ENCODE data around the gene KIF5C. TPM values are rescaled to one million over a fixed set of nuclear protein-coding genes. Genes with fewer than 3 reads are reported as not detected.

KIF5C gene
- total and polyA plus RNA-seq, 4 donors = 0.06 to 0.25 (median 0.14) TPM

DNA sequence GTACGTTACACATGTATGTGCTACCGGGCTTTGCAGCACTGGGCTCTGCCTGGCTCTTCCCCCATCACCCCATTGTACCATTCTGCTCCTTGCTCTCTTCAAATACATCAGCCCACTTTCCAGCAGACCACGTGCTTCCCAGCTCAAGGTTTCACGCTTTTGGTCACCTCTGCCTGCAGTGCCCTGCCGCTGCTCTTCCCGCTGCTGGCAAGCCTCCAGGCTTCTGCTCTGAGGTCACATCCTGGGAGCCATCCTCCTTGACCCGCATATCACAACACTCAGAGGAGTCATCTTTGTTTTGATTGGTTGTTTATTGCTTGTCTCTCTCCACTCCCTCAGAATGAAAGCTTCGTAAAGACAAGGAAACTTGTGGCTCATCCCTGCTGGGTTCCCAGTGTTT, 34.1 kb downstream of the KIF5C start:
- Histone ChIP-seq H3K4me3 (ENCODE audit: low read depth in 1 of 3, low read length in 3 of 3) (no peak overlapping the region), H3K9ac (ENCODE audit: low read depth in 1 of 2, low read length in 2 of 2) (no peak overlapping the region), H3K9me3 (ENCODE audit: control insufficient read depth in 4 of 4, low read length in 3 of 4) (peaks cover 0 to 3% (median 0%) of the 10 kb centered on the region in 4 donors), H3K4me1 (ENCODE audit: control insufficient read depth in 4 of 4, insufficient read depth in 4 of 4, low read length in 3 of 4) (no peaks in the 10 kb centered on the region), H3K27ac (ENCODE audit: low read depth in 1 of 2, low read length in 2 of 2) (no peak overlapping the region), H3K27me3 (ENCODE audit: control insufficient read depth in 4 of 4, insufficient read depth in 4 of 4, low read length in 3 of 4) (no peaks in the 10 kb centered on the region), H3K36me3 (ENCODE audit: control insufficient read depth in 4 of 4, insufficient read depth in 3 of 4, low read depth in 1 of 4, low read length in 3 of 4) (no peaks in the 10 kb centered on the region)
- 71% methylated on average over 8 of the region's 8 CpGs for WGBS
- no peak for DNase-seq (ENCODE audit: low spot score)
- TF ChIP-seq, protein P1, sequence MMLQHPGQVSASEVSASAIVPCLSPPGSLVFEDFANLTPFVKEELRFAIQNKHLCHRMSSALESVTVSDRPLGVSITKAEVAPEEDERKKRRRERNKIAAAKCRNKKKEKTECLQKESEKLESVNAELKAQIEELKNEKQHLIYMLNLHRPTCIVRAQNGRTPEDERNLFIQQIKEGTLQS (IDR thresholded peaks at IDR 0.05) = no peak
- no peak for TF ChIP-seq ZBTB33 (IDR thresholded peaks at IDR 0.05)
- TF ChIP-seq, protein P2, sequence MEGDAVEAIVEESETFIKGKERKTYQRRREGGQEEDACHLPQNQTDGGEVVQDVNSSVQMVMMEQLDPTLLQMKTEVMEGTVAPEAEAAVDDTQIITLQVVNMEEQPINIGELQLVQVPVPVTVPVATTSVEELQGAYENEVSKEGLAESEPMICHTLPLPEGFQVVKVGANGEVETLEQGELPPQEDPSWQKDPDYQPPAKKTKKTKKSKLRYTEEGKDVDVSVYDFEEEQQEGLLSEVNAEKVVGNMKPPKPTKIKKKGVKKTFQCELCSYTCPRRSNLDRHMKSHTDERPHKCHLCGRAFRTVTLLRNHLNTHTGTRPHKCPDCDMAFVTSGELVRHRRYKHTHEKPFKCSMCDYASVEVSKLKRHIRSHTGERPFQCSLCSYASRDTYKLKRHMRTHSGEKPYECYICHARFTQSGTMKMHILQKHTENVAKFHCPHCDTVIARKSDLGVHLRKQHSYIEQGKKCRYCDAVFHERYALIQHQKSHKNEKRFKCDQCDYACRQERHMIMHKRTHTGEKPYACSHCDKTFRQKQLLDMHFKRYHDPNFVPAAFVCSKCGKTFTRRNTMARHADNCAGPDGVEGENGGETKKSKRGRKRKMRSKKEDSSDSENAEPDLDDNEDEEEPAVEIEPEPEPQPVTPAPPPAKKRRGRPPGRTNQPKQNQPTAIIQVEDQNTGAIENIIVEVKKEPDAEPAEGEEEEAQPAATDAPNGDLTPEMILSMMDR (IDR thresholded peaks at IDR 0.05; ENCODE audit: low read depth, low read length, missing input control) = no peak
- TF ChIP-seq, protein P3, sequence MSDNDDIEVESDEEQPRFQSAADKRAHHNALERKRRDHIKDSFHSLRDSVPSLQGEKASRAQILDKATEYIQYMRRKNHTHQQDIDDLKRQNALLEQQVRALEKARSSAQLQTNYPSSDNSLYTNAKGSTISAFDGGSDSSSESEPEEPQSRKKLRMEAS (IDR thresholded peaks at IDR 0.05) = no peak
- TF ChIP-seq GABPA (IDR thresholded peaks at IDR 0.05 in 1 of 2, conservative IDR thresholded peaks at IDR 0.05 in 1 of 2) = no peak
- no peak for TF ChIP-seq JUND (IDR thresholded peaks at IDR 0.05)
- TF ChIP-seq SP1 (IDR thresholded peaks at IDR 0.05) = no peak
- TF ChIP-seq RAD21 (IDR thresholded peaks at IDR 0.05) = no peak
- no peak for TF ChIP-seq RXRA (IDR thresholded peaks at IDR 0.05)
- TF ChIP-seq, protein P4, sequence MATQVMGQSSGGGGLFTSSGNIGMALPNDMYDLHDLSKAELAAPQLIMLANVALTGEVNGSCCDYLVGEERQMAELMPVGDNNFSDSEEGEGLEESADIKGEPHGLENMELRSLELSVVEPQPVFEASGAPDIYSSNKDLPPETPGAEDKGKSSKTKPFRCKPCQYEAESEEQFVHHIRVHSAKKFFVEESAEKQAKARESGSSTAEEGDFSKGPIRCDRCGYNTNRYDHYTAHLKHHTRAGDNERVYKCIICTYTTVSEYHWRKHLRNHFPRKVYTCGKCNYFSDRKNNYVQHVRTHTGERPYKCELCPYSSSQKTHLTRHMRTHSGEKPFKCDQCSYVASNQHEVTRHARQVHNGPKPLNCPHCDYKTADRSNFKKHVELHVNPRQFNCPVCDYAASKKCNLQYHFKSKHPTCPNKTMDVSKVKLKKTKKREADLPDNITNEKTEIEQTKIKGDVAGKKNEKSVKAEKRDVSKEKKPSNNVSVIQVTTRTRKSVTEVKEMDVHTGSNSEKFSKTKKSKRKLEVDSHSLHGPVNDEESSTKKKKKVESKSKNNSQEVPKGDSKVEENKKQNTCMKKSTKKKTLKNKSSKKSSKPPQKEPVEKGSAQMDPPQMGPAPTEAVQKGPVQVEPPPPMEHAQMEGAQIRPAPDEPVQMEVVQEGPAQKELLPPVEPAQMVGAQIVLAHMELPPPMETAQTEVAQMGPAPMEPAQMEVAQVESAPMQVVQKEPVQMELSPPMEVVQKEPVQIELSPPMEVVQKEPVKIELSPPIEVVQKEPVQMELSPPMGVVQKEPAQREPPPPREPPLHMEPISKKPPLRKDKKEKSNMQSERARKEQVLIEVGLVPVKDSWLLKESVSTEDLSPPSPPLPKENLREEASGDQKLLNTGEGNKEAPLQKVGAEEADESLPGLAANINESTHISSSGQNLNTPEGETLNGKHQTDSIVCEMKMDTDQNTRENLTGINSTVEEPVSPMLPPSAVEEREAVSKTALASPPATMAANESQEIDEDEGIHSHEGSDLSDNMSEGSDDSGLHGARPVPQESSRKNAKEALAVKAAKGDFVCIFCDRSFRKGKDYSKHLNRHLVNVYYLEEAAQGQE (IDR thresholded peaks at IDR 0.05) = no peak
- TF ChIP-seq FOXA2 (IDR thresholded peaks at IDR 0.05) = no peak
- TF ChIP-seq HNF4A (conservative IDR thresholded peaks at IDR 0.05) = no peak
- no peak for TF ChIP-seq NR2F2 (IDR thresholded peaks at IDR 0.05)
- TF ChIP-seq EGR1 (IDR thresholded peaks at IDR 0.05; ENCODE audit: low read depth in 2 of 2) = no peak
- no peak for TF ChIP-seq TAF1 (conservative IDR thresholded peaks at IDR 0.05)

- no peak for DNase-seq (ENCODE audit: low spot score)
- H3K9me3 ChIP-seq (ENCODE audit: control insufficient read depth in 4 of 4, low read length in 3 of 4) = no peaks in the 10 kb centered on the region
- H3K27ac ChIP-seq (ENCODE audit: low read depth in 1 of 2, low read length in 2 of 2) = no peak overlapping the region
- H3K4me1 ChIP-seq (ENCODE audit: control insufficient read depth in 4 of 4, insufficient read depth in 4 of 4, low read length in 3 of 4) = no peaks in the 10 kb centered on the region
- no peaks in the 10 kb centered on the region for H3K36me3 ChIP-seq (ENCODE audit: control insufficient read depth in 4 of 4, insufficient read depth in 3 of 4, low read depth in 1 of 4, low read length in 3 of 4)
- H3K27me3 ChIP-seq (ENCODE audit: control insufficient read depth in 4 of 4, insufficient read depth in 4 of 4, low read length in 3 of 4) = no peaks in the 10 kb centered on the region
- H3K4me3 ChIP-seq (ENCODE audit: low read depth in 1 of 3, low read length in 3 of 3) = no peak overlapping the region
- no peak overlapping the region for H3K9ac ChIP-seq (ENCODE audit: low read depth in 1 of 2, low read length in 2 of 2)
- TF ChIP-seq, protein P3 (IDR thresholded peaks at IDR 0.05) = no peak
- TF ChIP-seq, protein P2 (IDR thresholded peaks at IDR 0.05; ENCODE audit: low read depth, low read length, missing input control) = no peak
- no peak for TF ChIP-seq HNF4A (conservative IDR thresholded peaks at IDR 0.05)
- no peak for TF ChIP-seq YY1 (IDR thresholded peaks at IDR 0.05)
- TF ChIP-seq RXRA (IDR thresholded peaks at IDR 0.05) = no peak
- TF ChIP-seq FOXA2 (IDR thresholded peaks at IDR 0.05) = no peak
- TF ChIP-seq JUND (IDR thresholded peaks at IDR 0.05) = no peak
- no peak for TF ChIP-seq EGR1 (IDR thresholded peaks at IDR 0.05; ENCODE audit: low read depth in 2 of 2)
- TF ChIP-seq HNF4G (IDR thresholded peaks at IDR 0.05) = no peak
- TF ChIP-seq, protein P1 (IDR thresholded peaks at IDR 0.05) = no peak
- TF ChIP-seq SP1 (IDR thresholded peaks at IDR 0.05) = no peak
- TF ChIP-seq ZBTB33 (IDR thresholded peaks at IDR 0.05) = no peak
- TF ChIP-seq GABPA (IDR thresholded peaks at IDR 0.05 in 1 of 2, conservative IDR thresholded peaks at IDR 0.05 in 1 of 2) = no peak
- TF ChIP-seq RAD21 (IDR thresholded peaks at IDR 0.05) = no peak
- no peak for TF ChIP-seq TAF1 (conservative IDR thresholded peaks at IDR 0.05)
These were observed 38.0 kb downstream of the KIF5C start for GRCh38 chr2:148913061-148913460.
